Endothelial cell of hepatic sinusoid (primary cell): ENCODE data around the gene ERN1.
"Not testable (repeated sequence)": the region's sequence is repeated elsewhere in the genome, so short reads cannot be mapped to it uniquely, and the experiment has no call there.

Experiments used
- in situ Hi-C: cut with HindIII; loops from 2 replicates; pipeline ENCODE4 v1.10.0; 2017; ENCODE audit warnings: low sequenced_read_pairs

The ERN1 gene

GRCh38 chr17:64145751-64146417 is 15.9 kb upstream of the ERN1 start:
- in situ Hi-C loops = loop anchor here (10.0 kb wide), 1 partner anchor 129 kb away; no protein-coding TSS in a partner anchor

- in situ Hi-C loops = loop anchor here (10.0 kb wide), 1 partner anchor 129 kb away; no protein-coding TSS in a partner anchor
These were observed 15.4 kb upstream of the ERN1 start for GRCh38 chr17:64145375-64145750.

GRCh38 chr17:64139542-64139941 is 9.6 kb upstream of the ERN1 start:
- in situ Hi-C loops = loop anchor here (10.0 kb wide), 1 partner anchor 115 kb away; the partner anchor contains the start of gene ICAM2

GRCh38 chr17:64138441-64138840 is 8.5 kb upstream of the ERN1 start:
- in situ Hi-C loops = loop anchor here (10.0 kb wide), 1 partner anchor 114 kb away; the partner anchor contains the start of gene ICAM2

GRCh38 chr17:64135000-64135399 is 5.1 kb upstream of the ERN1 start:
- in situ Hi-C loops = loop anchor here (5.0 to 10.0 kb wide), 2 partner anchors 73 to 110 kb away; partner anchors contain the start of gene ICAM2

GRCh38 chr17:64134216-64134970 is 4.4 kb upstream of the ERN1 start:
- in situ Hi-C loops = loop anchor here (5.0 to 10.0 kb wide), 2 partner anchors 72 to 110 kb away; partner anchors contain the start of gene ICAM2

- in situ Hi-C loops = loop anchor here (5.0 to 10.0 kb wide), 2 partner anchors 71 to 109 kb away; partner anchors contain the start of gene ICAM2
These were observed 3.7 kb upstream of the ERN1 start for GRCh38 chr17:64133546-64134215.

GRCh38 chr17:64131606-64132270 is 1.8 kb upstream of the ERN1 start:
- in situ Hi-C loops = loop anchor here (5.0 to 10.0 kb wide), 2 partner anchors 69 to 107 kb away; partner anchors contain the start of gene ICAM2

GRCh38 chr17:64130559-64131001 is 636 bp upstream of the ERN1 start:
- in situ Hi-C loops = loop anchor here (5.0 to 10.0 kb wide), 2 partner anchors 68 to 106 kb away; partner anchors contain the start of gene ICAM2

- in situ Hi-C loops = no loop called here
These were observed 504 bp downstream of the ERN1 start for GRCh38 chr17:64129515-64129764.

GRCh38 chr17:64128787-64129514 is 993 bp downstream of the ERN1 start:
- in situ Hi-C loops = no loop called here

- in situ Hi-C loops = no loop called here
These were observed 3.0 kb downstream of the ERN1 start for GRCh38 chr17:64126918-64127317.

GRCh38 chr17:64125937-64126336 is 4.0 kb downstream of the ERN1 start:
- in situ Hi-C loops = no loop called here

GRCh38 chr17:64124609-64125008 is 5.3 kb downstream of the ERN1 start:
- in situ Hi-C loops = no loop called here

- in situ Hi-C loops = no loop called here
These were observed 6.8 kb downstream of the ERN1 start for GRCh38 chr17:64123114-64123513.

- in situ Hi-C loops = not testable (repeated sequence)
These were observed 8.8 kb downstream of the ERN1 start for GRCh38 chr17:64120972-64121786.

GRCh38 chr17:64120159-64120810 is 9.7 kb downstream of the ERN1 start:
- in situ Hi-C loops = no loop called here
